Measurements from ENCODE around the gene RNF212. TPM values are rescaled to one million over a fixed set of nuclear protein-coding genes. Genes with fewer than 3 reads are reported as not detected.
A peak's percentile ranks its signal among the peaks of the same experiment; 100 is the strongest.

The RNF212 gene
- total and polyA plus RNA-seq, 2 experiments from 2014 or later: 17.0 to 20.6 TPM

GRCh38 chr4:1122505-1122904, 9.1 kb upstream of the RNF212 start:
- Histone ChIP-seq H4K20me1 (replicated peaks; ENCODE audit: insufficient read depth) (no peaks in the 10 kb centered on the region; the same call in 1 of the 2 replicates), H3K4me1 (ENCODE audit: insufficient read depth) (no peaks in the 10 kb centered on the region), H3K79me2 (replicated peaks; ENCODE audit: insufficient read depth) (no peaks in the 10 kb centered on the region; the same call in 1 of the 2 replicates), H3K9me2 (ENCODE audit: insufficient read depth) (no peaks in the 10 kb centered on the region), H3K4me2 (no peak overlapping the region), H3K36me3 (ENCODE audit: insufficient read depth) (no peaks in the 10 kb centered on the region), H3K27me3 (ENCODE audit: insufficient read depth) (peaks cover 3% of the 10 kb centered on the region; the same call in 1 of the 2 replicates), H3K27ac (ENCODE audit: low read depth) (no peak overlapping the region), H3F3A (replicated peaks; ENCODE audit: low read depth) (no peaks in the 10 kb centered on the region), H2AFZ (no peak overlapping the region), H3K4me3 (no peak overlapping the region)
- DNase-seq (ENCODE audit: low spot score): no peak
- Mint-ChIP-seq H3K36me3 (ENCODE audit: low read depth) (no peaks in the 10 kb centered on the region), H3K4me3 (no peak overlapping the region), H3K27me3 (ENCODE audit: insufficient read depth, low read depth, poor library complexity) (peaks cover 4% of the 10 kb centered on the region), H3K4me1 (no peaks in the 10 kb centered on the region), H3K27ac (no peak overlapping the region), H3K9me3 (no peaks in the 10 kb centered on the region)
- TF ChIP-seq JUNB (IDR thresholded peaks at IDR 0.05; ENCODE audit: unreplicated experiment): no peak
- no peak for TF ChIP-seq REST (IDR thresholded peaks at IDR 0.05; ENCODE audit: unreplicated experiment)
- no peak for TF ChIP-seq CTCF (conservative IDR thresholded peaks at IDR 0.05; ENCODE audit: low read depth in 2 of 2)
- no peak for TF ChIP-seq NANOG (IDR thresholded peaks at IDR 0.05; ENCODE audit: borderline replicate concordance)
- TF ChIP-seq ZNF331 (CRISPR knock-in tag; IDR thresholded peaks at IDR 0.05; ENCODE audit: low read depth): no peak
- no peak for ATAC-seq

GRCh38 chr4:1116838-1117237, 3.5 kb upstream of the RNF212 start:
- peaks cover 4% of the 10 kb centered on the region; the same call in 1 of the 3 replicates for H3K9me3 Mint-ChIP-seq
- no peak overlapping the region for H3K27ac ChIP-seq (ENCODE audit: low read depth)
- no peak overlapping the region for H3K4me3 Mint-ChIP-seq
- no peaks in the 10 kb centered on the region for H3K9me2 ChIP-seq (ENCODE audit: insufficient read depth)
- peaks cover 12% of the 10 kb centered on the region for H3K27me3 Mint-ChIP-seq (ENCODE audit: insufficient read depth, low read depth, poor library complexity)
- ATAC-seq: no peak
- H3K79me2 ChIP-seq (replicated peaks; ENCODE audit: insufficient read depth): peaks cover 5% of the 10 kb centered on the region; the same call in 1 of the 2 replicates
- H4K20me1 ChIP-seq (replicated peaks; ENCODE audit: insufficient read depth): peaks cover 3% of the 10 kb centered on the region; the same call in 1 of the 2 replicates
- no peak overlapping the region for H3K4me2 ChIP-seq
- H3K27me3 ChIP-seq (ENCODE audit: insufficient read depth): peaks cover 19% of the 10 kb centered on the region; the same call in 1 of the 2 replicates
- H3K4me1 ChIP-seq (ENCODE audit: insufficient read depth): no peaks in the 10 kb centered on the region
- H3F3A ChIP-seq (replicated peaks; ENCODE audit: low read depth): no peaks in the 10 kb centered on the region
- TF ChIP-seq EZH2phosphoT487 (IDR thresholded peaks at IDR 0.05; ENCODE audit: unreplicated experiment) (no peak), CTCF (conservative IDR thresholded peaks at IDR 0.05; ENCODE audit: low read depth in 2 of 2) (0 out of 4 replicates have a peak, but pooled peaks of 1 of the 2 experiments have one; percentile 10)
- no peak overlapping the region for H3K4me3 ChIP-seq
- no peak overlapping the region for H2AFZ ChIP-seq
- no peaks in the 10 kb centered on the region; the same call in 2 of the 3 replicates for H3K36me3 Mint-ChIP-seq (ENCODE audit: low read depth)
- H3K27ac Mint-ChIP-seq: no peak overlapping the region
- no peaks in the 10 kb centered on the region for H3K36me3 ChIP-seq (ENCODE audit: insufficient read depth)
- no peaks in the 10 kb centered on the region for H3K4me1 Mint-ChIP-seq
- DNase-seq (ENCODE audit: low spot score): no peak

All from GM23338 (cell line).